SK-N-MC (cell line): Measurements from ENCODE around the gene BTG2.

Experiments used
- DNase-seq: peaks from one replicate; pipeline ENCODE4 v3.0.0-alpha.2; 2011; ENCODE audit warnings: low read depth, low spot score
- H3K27ac ChIP-seq: fragments of 200-600 bp; sonication (generic); 2 replicates; pipeline ENCODE4 v1.5.1; 2016; ENCODE audit warnings: mixed run types
- H3K36me3 ChIP-seq: fragments of 200-600 bp; sonication (generic); 2 replicates; pipeline ENCODE4 v1.6.1; 2017; ENCODE audit warnings: antibody characterized with exemption, low read length, mixed read lengths; ENCODE audit not compliant: insufficient read depth
- H3K4me3 ChIP-seq: fragments of 200-600 bp; sonication (generic); 2 replicates; pipeline ENCODE4 v1.5.1; 2016
- H3K9ac ChIP-seq: fragments of 200-600 bp; sonication (generic); 2 replicates; pipeline ENCODE4 v1.8.0; 2017; ENCODE audit warnings: mixed run types, mixed read lengths; ENCODE audit not compliant: insufficient read length
- H3K9me3 ChIP-seq: fragments of 200-600 bp; sonication (generic); 2 replicates; pipeline ENCODE4 v1.6.1; 2017; ENCODE audit warnings: low read depth, mild to moderate bottlenecking, antibody characterized with exemption, low read length, moderate library complexity, mixed read lengths
- EZH2 ChIP-seq: fragments of 200-600 bp; sonication (generic); IDR thresholded peaks from one replicate; pipeline ENCODE4 v1.6.1; 2017; ENCODE audit warnings: antibody characterized with exemption
- FOXP2 ChIP-seq: optimal IDR thresholded peaks from 2 replicates; pipeline ENCODE3; 2011; ENCODE audit warnings: mild to moderate bottlenecking, moderate library complexity; ENCODE audit not compliant: insufficient read depth; ENCODE audit errors: extremely low read length, control extremely low read depth
- POLR2AphosphoS5 ChIP-seq: IDR thresholded peaks from 2 replicates; pipeline ENCODE4 v1.6.1; 2012; ENCODE audit warnings: mild to moderate bottlenecking, low read depth, low read length, borderline replicate concordance

Gene BTG2

DNA sequence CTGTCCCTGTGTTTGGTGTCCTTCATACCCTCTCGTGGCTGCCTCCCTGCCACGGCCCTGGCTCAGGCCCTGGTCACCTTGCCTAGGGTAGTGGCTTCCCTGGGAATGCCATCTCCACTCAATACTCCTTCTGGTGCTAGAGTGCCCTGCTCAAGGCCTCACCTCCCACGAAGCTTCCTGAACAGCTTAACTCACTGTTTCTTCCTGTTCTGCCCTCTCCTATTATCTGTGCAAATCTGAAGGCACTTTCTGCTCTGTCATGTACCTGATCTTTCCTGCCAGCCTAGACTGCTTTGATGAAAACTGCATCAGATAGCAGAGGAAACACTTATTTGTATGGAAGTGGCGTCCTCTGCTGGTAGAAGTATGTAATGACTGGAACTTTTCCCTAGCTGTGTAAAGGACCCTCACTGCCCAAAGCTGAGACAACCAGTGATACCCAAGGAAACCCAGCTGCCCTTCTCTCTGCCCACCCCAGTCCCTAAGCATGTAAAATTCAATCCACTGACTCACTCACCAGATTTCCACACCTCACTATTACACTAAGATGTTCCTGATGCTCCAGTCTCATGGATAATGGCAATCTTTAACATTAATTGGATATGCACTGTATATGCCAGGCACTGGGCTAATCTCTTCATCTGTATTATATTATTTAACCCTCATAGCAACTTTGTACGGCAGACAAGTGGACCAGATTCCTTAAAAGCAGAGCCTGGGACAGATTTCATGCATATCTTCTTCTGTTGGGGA is 36.2 kb upstream of the BTG2 start:
- H3K9ac ChIP-seq = no peak overlapping the region
- DNase-seq = peak; percentile 47
- H3K27ac ChIP-seq = peak overlapping the region; percentile 65; the same call in 1 of the 2 replicates

DNA sequence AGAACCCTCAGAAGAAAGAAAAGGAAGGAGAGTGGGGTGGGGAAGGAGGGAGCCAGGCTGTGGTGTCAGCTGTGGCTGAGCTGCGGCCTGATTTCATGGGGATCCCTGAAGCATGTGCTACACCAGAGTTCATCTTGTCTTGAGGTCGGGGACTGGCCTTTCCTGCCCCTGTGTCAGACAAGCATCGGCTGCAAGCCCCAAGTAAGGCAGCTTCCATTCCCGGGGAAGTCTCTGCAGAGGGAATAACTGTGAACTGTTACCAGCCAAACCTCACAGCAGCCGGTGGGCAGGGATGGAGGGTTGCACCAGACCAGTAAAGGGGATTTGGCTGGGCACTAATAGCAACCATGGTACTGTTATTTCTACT is 35.7 kb upstream of the BTG2 start:
- H3K36me3 ChIP-seq = no peaks in the 10 kb centered on the region
- no peak overlapping the region for H3K4me3 ChIP-seq
- no peak overlapping the region for H3K27ac ChIP-seq
- DNase-seq = no peak
- H3K9ac ChIP-seq = no peak overlapping the region
- no peak for TF ChIP-seq POLR2AphosphoS5
- TF ChIP-seq FOXP2 = no peak
- no peak for TF ChIP-seq EZH2
- no peaks in the 10 kb centered on the region for H3K9me3 ChIP-seq

More for the DNA sequence above, 36.2 kb upstream of the BTG2 start:
- Histone ChIP-seq H3K9me3 (no peaks in the 10 kb centered on the region), H3K36me3 (no peaks in the 10 kb centered on the region), H3K4me3 (no peak overlapping the region)
- no peak for TF ChIP-seq EZH2
- TF ChIP-seq FOXP2 = no peak
- TF ChIP-seq POLR2AphosphoS5 = no peak

DNA sequence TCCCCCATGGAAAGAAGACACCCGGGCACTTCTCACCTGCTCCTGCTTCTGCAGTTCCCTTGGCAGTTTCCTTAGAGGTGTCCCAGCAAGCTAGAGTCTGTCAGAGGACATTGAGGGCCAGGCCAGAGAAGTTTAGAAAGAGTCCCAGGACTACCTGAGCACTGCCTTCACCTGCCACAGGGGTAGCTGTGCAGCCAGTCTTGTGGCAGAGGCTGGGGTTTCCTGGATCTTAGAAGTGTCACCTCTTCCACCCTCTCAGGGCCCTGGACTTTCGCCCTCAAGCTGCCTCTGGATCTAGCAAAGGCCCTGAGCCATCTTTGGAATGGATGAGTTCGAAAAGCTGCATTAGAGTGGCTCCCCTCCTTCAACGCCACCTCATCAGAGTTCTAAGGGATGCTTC is 34.9 kb upstream of the BTG2 start:
- H3K9me3 ChIP-seq = no peaks in the 10 kb centered on the region
- H3K9ac ChIP-seq = no peak overlapping the region
- TF ChIP-seq FOXP2 (no peak), POLR2AphosphoS5 (no peak), EZH2 (no peak)
- no peaks in the 10 kb centered on the region for H3K36me3 ChIP-seq
- H3K4me3 ChIP-seq = no peak overlapping the region
- DNase-seq = no peak
- no peak overlapping the region for H3K27ac ChIP-seq

DNA sequence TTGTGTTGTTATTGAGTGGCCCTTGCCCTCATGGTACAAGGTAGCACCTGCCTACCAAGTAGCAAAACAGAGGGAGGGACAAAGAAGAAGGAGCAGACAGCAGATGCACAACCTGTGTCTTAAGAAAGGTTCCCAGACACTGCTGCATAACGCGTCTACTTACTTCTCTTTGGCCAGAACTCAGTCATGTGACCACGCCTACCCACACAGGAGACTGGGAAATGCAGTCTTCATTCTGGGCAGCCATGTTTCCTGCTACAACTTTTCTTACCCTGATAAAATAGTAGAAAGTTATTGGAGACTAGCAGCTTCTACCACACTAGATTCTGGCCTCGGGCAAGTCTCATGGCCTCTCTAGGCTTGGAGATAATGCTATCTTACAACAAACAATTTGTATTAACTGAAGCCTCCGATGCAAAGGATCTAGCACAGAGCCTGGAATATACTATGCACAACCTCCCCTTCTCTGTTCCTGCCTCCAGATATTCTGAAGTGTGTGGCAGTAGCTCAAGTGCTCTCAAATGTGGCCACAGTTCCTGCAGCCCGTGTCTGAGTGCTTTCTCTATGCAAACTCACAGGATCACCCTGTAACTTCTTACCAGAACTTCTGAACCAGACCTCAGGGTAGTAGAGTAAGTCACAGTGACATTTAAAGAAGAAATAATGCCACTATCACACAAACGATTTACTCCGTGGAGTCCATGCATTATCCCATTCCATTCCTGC is 34.1 kb upstream of the BTG2 start:
- H3K9me3 ChIP-seq = no peaks in the 10 kb centered on the region
- H3K36me3 ChIP-seq = no peaks in the 10 kb centered on the region
- no peak for TF ChIP-seq FOXP2
- TF ChIP-seq POLR2AphosphoS5 = no peak
- no peak for TF ChIP-seq EZH2
- peak; percentile 59 for DNase-seq
- H3K27ac ChIP-seq = peak overlapping the region; percentile 83
- H3K9ac ChIP-seq = peak overlapping the region; percentile 36
- H3K4me3 ChIP-seq = peak overlapping the region; percentile 37; the same call in 1 of the 2 replicates

DNA sequence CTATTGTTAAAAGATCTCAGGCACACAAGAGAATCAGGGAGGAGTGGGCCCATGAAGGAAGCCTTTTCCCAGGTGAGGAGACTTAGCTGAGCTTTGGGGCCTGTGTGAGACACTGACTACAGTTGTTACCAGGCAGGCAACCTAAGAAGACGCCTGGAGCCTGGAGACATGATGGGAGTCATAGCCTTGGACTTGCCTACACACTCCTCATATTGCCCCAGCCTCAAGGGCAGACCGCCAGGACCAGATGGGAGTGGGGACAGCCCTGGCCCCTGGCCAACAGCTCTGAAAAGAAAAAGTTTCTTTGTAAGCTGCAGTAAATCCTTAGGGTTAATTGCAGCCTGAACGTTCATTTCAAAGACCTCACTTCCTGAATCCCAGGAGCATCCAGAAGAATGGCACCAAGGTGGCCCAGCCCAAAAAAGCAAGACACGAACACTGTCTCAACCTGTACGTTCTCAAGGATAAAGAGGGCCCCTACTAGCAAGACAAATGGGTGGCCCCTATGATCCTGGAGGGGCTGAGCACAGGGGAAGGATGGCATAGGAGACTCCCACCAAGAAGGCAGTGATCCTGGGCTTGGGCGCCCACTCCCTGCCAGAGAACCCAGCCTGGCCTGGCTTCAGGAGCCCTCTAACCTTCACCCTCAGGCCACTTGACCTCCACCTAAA is 33.2 kb upstream of the BTG2 start:
- DNase-seq = no peak
- Histone ChIP-seq H3K9me3 (no peaks in the 10 kb centered on the region), H3K27ac (no peak overlapping the region; the same call in 1 of the 2 replicates), H3K4me3 (no peak overlapping the region), H3K9ac (no peak overlapping the region), H3K36me3 (no peaks in the 10 kb centered on the region)
- TF ChIP-seq EZH2 (no peak), POLR2AphosphoS5 (no peak), FOXP2 (no peak)

DNA sequence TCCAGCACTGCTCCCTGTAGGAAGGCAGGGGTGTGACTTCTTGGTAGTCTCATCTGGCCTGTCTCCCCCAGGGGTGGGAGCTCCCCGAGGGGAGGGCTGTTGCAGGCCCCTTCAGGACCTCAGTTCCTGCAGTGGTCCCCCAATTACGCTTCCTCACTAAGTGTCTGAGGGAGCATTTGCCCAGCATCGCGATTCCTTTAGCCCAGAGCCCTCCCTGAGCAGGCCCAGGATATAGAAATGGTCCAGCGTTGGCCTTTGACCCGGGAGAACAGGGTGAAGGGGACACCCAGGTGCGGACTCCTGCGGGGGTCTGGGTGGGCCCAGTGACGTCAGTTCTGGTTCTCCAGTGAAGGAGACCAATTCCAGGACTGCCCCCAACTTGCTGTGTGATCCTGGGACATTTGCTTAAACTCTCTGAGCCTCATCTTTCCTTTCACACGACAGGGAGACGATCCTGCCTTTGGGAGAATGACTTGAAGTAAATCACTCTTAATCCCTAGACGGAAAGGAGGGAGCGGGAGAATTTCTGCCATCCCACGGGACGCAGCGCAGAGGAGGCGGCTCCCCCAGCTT is 32.6 kb upstream of the BTG2 start:
- TF ChIP-seq EZH2 (no peak), POLR2AphosphoS5 (no peak), FOXP2 (no peak)
- H3K27ac ChIP-seq = no peak overlapping the region
- H3K4me3 ChIP-seq = no peak overlapping the region
- no peaks in the 10 kb centered on the region for H3K9me3 ChIP-seq
- DNase-seq = no peak
- no peaks in the 10 kb centered on the region for H3K36me3 ChIP-seq
- no peak overlapping the region for H3K9ac ChIP-seq

DNA sequence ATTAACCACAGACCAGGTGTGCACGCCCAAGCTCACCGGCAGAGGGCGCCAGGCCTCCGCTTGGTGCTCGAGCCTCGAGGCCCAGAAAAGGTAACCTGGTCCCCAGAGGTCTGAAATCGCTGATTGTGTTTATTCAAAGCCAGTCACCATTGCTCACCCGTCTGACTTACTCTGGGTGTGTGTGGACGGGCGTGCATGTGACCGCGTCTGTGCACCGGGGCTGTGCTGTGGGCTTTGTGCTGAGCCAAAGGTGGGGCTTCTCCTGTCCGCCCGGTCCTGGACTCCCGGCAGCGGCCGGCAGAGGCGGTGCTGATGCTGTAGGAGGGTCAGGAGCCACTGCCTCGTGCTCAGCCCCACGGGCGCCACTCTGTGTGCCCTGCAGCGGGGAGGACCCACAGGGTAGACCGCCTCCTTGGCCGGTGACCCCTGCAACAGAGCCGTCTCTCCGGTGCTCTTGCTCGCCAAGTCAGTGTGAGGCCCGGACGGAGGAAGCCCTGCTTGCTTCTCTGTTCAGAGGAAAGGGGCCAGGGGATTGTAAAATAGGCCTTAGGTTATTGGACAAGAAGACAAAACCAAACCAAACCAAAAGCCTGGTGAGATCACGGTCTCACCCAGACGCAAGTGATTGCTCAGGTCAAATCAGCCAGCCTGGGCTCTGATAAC is 32.0 kb upstream of the BTG2 start:
- no peak overlapping the region for H3K27ac ChIP-seq
- TF ChIP-seq EZH2 (no peak), POLR2AphosphoS5 (no peak), FOXP2 (no peak)
- H3K36me3 ChIP-seq = no peaks in the 10 kb centered on the region
- DNase-seq = no peak
- no peak overlapping the region for H3K4me3 ChIP-seq
- H3K9ac ChIP-seq = no peak overlapping the region
- no peaks in the 10 kb centered on the region for H3K9me3 ChIP-seq
